Right renal pelvis (tissue), 4 donors: ENCODE results near the gene SAC3D1. TPM values are rescaled to one million over a fixed set of nuclear protein-coding genes. Genes with fewer than 3 reads are reported as not detected.
A peak's percentile ranks its signal among the peaks of the same experiment; 100 is the strongest.
"Not testable (repeated sequence)": the region's sequence is repeated elsewhere in the genome, so short reads cannot be mapped to it uniquely, and the experiment has no call there.

Experiments used
- DNase-seq, 4 donors: peaks; one replicate each; pipeline ENCODE4 v3.0.0-alpha.2; 2013; ENCODE audit warnings: low read depth in 4 of 4, low spot score in 3 of 4, missing footprints in 1 of 4
- polyA plus RNA-seq, 4 donors: library from polyadenylated mRNA; unstranded; fragments of 120-200 nt; gene quantifications; one replicate each; pipeline ENCODE4 v1.2.1, GENCODE V29; 2013; ENCODE audit not compliant: insufficient read length in 4 of 4

The SAC3D1 gene
- polyA plus RNA-seq, 4 donors: 11.6 to 16.2 (median 12.6) TPM

DNA sequence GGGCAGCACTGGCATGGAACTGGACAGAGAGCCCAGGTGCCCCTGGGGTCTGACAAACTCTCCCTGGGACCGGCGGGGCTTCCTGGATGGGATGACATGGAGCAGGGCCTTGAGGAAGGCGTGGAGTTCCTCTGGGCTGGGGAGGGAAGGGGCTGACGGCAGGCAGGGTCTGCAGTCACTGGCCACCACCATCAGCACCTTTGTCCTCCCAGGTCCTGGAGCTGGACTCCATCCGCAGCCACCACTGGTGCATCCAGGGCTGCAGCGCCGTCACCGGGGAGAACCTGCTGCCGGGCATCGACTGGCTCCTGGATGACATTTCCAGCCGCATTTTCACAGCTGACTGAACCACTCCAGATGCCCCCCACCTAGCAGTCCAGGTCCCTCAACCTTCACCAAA lies 19.5 kb upstream of the SAC3D1 start:
- DNase-seq: no peak

DNA sequence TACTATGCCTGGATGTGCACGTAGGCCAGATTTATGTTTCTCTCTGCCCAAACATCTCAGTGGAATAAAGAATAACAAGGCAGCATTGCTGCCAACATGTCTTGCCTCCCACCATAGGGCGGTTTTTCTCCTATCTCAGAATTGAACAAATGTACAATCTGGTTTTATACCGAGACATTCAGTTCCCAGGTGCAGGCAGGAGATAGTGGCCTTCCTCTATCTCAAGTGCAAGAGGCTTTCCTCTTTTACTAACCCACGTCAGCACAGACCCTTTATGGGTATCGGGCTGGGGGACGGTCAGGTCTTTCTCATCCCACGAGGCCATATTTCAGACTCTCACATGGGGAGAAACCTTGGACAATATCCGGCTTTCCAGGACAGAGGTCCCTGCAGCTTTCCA lies 17.5 kb upstream of the SAC3D1 start:
- DNase-seq: not testable (repeated sequence)

DNA sequence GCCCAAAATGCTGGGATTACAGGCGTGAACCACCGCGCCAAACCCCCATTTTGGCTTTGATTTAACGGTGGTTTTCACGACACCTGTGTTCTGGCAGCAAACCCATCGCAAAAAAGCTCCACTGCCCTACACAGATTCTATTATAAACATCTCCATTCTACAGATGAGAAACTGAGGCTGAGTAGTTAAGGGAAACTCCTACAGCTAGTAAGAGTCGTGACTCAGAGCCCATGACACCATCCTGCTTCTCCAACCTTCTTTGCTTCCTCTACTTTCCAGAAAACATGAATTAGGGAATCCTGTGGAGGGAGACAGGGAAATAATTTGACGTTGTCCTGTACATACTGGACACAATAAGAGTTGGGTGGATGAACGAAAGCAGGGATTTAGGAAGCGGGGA lies 14.2 kb upstream of the SAC3D1 start:
- DNase-seq: no peak

DNA sequence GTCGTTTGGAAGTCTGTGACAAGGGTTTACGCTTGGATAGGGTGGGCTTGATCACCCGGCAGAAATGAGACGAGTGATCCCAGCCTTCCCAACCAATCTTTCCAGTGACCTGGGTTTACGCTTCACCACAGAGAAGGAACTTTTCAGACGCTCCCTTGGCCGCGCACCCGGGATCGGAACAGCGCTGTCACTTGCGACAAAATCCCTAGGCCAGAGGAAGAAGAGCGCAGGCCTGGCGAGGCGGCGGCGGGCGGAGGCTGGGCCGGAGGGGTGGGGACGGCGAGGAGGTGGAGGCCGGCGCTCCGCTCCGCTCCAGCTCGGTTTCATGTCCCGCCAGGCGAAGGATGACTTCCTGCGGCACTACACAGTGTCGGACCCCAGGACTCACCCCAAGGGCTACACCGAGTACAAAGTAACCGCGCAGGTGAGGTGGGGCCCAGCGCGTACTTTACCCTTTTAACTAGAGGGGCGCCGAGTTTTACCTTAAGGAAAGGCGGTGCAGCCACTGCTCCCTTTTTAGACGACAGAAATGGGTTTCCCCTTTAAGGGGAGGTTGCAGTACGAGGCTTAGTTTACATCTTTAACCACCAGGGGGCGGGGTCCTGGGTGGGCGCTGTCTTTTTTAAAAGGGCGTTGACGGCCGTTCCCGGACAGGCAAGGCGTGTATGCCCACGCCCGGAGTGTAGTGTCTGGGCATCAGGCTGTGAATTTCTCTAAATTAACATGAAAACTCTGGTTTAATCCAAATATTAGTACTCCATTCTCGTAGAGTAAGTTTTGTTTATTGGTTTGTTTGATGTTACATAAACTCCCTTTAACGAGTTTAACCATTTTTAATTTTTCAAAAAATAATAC lies 13.6 kb upstream of the SAC3D1 start, which contains the start of gene SNX15:
Gene SNX15, plus strand, starts transcription at position 227 of the 855 bp plus-strand sequence. Its CDS starts 99 bp downstream, at position 326.
- peak; percentile 95 to 97 (median 96) for DNase-seq

DNA sequence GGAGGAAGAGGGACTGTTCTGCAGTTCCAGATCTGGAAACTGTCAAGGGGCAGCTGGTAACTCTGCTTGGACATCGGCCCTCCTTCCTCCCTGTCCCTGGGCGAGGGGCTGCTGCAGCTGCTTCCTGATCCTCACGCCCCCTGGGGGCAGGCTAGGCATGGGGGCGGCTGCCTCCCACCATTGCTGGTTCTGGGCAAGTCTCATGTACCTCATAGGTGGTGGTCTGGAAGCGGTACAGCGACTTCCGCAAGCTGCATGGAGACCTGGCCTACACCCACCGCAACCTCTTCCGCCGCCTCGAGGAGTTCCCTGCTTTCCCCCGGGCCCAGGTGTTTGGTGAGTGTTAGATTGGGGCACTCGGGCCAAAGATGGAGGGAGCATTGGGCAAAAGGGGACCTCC lies 8.8 kb upstream of the SAC3D1 start:
- DNase-seq: no peak

DNA sequence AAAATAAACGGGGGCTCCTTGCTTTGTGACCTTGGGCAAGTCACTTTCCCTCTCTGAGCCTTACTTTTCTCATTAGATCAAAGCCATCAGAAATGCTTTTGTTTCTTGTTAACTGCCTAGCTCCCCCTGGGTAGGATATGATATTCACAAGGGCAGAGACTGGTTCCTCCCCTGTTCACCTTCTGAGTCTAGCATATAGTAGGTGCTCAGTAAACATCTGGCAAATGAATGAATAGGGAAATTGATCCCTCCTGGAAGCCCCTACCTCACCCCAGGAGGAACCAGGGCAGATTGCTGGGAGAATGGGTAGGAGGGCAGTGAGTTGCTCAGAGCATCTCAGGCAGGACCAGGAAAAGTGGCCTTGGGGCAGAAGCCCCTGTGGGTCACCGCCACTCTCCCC lies 6.6 kb upstream of the SAC3D1 start:
- no peak for DNase-seq

DNA sequence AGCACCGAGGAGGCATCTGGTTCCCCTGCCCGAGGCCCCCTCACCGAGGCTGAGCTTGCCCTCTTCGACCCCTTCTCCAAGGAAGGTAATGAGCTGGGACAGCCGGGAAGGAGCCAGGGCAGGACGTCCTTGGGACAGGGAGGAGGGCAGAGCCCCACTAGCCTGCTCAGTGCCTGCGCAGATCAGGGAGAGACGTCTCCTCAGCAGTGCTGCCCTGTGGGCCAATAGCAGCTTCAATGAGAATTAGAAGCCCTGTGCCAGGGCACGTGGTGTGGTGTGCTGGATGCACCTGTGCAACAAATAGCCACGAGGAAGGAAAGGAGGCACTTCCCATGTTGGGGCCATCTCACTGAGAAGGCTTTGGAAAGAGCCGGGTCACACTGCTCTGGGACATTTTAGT lies 5.4 kb upstream of the SAC3D1 start:
- DNase-seq: no peak

DNA sequence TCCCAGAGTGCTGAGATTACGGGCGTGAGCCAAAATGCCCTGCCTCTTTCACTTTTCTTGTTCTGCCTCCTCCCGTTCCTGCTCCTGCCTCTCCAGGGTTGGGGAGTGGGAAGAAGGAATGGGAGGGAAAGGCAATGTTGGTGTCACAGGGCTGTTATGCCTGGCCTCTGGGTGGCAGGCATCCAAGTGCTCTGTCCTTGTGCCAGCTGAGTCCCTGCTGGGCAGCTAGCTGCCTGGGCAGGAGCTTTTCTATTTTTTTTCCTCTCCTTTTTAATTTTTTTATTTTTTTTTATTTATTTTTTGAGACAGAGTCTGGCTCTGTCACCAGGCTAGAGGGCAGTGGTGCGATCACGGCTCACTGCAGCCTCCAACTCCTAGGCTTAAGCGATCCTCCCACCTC lies 4.1 kb upstream of the SAC3D1 start:
- DNase-seq: no peak

DNA sequence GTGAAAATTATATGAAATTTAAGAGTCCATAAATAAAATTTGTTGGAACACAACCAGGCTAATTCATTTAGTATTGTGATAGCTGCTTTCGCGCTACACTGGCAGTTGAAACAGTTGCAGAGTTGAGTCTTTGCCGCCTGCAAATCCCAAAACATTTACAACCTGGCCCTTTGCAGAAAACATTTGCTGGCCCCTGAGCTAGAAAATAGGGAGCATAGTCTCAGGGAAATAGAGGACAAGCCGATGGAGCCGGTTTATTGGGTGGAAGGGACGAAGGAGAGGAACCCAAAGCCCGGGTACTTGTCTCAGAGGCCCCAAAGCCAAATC lies 527 bp upstream of the SAC3D1 start:
- no peak for DNase-seq

DNA sequence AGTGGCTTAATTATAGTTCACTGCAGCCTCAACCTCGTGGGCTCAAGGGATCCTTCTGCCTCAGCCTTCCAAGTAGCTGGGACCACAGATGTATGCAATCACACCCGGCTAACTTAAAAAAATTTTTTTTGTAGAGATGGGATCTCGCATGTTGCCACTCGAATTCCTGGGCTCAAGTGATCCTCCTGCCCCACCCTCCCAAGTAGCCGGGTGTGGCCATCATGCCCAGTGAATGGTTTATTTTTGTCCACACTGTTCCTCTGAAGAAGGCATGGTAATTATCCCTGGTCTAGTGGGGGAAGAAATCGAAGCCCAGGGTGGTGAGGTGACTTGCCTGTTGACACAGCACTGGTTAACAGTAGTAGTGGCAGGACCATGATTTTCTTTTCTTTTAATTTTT lies 1.9 kb downstream of the SAC3D1 start:
- no peak for DNase-seq

DNA sequence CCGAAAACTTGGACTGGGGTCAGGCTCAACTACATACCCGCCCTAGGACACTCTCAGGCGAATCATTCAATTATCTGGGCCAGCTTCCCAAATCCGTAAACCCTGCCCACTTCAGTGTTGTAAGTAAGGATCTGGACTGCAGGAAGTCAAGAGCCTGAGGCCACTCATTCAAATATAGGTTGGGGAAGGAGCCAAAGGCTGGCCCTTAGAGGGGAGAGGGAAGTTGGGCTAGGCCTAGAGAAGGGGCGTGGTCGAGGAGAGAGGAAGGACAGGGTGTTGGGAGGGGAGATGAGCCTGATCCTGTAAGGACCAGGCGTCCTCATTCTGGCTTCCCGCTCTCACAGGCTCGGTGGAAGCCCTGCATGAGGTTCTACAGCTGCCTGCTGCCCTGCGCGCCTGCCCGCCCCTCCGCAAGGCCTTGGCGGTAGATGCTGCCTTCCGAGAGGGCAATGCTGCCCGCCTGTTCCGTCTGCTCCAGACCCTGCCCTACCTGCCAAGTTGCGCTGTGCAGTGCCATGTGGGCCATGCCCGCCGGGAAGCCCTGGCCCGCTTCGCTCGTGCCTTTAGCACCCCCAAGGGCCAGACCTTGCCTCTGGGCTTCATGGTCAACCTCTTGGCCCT lies 3.0 kb downstream of the SAC3D1 start:
- no peak for DNase-seq

DNA sequence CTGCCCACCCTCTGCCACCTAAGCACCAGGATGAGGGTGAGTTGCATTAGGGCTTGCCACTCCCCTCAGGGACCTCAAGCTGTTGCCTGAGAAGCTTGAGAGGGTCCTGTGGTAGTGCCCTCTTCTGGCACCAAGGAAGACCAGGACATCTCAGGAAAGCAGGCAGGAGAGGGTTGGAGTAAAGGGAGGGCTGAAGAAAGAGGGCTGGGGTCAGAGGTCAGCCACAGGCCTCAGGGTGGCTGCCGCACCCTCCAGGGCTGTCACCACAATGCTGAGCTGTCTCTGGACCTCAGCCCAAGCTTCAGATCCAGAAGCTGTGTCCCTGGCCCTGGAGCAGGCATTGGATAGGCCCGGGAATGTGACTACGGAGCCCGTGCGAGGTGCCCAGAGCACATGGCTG lies 4.1 kb downstream of the SAC3D1 start:
- DNase-seq: no peak

DNA sequence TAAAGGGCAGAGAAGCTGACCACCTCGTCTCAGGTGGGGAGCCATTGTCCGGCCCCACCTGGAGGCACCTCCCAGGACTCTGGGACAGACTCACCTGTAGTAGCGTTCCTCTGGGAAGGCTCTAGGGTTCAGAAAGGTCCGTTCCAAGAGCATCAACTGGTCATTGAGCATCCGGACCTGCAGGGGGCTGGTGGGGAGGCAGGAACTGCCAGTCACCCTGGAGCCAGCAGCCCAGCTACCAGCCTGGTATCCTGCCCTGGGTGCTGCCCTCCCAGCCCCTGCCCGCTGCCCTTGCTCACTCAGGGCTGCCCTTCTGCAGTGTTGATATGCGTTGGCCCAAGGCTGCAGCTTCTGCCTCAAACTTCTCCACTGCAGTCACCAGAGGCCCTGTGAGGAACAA lies 4.7 kb downstream of the SAC3D1 start:
- no peak for DNase-seq

DNA sequence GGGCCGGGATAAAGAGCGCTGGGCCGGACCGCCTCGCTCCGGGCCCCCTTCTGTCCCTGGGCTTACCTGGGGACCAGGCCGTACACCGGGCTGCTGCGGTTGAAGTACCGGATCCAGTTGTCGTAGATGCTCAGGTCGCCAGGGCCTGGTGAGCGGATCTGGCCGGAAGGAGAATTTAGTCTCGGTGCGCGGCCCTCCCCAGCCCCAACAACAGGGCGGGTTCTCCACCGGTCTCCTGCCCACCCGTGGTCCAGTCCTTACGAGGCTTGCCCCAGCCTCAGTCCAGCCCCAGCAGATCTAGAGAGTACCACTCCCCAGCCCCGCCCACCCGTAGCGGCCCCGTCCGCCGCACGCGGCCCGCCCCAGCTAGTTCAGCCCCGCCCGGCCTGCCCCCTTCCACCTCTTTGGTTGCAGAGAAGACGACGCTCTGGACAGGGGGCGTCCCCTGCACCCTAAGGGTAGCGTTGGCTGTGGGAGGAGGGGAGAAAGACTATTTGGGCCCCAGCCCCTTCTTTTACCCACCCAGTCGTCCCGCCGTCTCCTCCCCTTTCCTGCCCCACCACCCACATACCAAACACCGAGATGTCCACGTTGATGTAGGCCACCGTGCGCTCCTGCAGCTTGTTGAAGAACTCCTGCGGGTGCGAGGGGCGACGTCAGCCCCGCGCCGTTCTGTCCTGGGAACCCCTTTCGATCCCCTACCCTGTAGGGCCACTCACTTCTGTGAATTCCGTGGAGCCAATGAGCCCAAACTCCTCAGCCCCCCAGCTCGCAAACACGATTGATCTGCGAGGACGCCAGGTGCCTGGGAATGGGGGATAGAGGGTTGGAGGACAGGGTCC lies 6.8 kb downstream of the SAC3D1 start:
- no peak for DNase-seq

DNA sequence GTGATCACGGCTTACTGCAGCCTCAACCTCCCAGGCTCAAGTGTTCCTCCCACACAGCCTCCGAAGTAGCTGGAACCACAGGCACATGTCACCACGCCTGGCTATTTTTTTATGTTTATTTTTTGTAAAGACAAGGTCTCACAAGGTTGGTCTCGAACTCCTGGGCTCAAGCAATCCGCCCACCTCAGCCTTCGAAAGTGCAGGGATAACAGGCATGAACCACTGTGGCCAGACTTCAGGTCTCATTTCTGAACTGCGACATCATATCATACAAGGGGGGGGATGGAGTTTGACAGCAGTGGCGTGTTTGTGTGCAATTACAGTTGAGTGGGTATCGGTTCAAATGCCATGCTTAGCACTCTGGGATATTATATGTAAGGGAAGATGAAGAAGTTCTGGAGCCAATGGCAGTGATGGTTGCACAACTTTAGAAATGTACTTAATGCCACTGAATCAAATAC lies 10.4 kb downstream of the SAC3D1 start:
- no peak for DNase-seq

DNA sequence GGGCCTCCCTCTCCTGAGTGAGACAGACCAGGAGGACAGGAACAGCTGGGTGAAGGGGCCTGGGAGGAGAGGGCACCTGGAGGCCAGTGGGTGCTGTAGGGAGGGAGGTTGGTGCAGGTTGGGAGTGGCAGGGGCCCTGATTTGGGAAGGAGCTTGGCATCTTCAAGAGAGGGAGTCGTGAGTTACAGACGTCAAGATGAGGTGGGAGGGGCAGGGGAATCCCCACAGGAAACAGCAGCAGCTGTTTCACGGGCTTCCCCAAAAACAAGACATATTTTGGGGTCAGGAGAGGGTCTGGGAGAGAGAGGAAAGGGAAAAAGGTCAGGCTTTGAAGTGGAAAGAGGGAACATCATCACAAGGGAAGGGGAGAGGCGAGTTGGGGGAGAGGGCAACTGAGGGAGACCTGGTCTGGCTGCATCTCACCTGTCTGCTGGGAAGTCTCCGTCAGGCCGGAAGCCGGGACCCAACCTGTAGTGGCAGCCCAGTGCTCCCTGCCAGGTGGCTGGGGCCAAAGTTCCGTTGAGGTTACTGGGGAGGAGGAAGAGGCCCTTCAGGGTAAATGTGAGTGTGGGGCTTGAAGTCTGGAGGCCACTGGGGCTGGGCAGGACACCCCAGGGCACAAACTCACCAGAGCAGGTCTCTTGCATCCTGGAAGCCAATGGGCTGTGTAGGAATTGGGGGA lies 13.0 kb downstream of the SAC3D1 start:
- DNase-seq: no peak

DNA sequence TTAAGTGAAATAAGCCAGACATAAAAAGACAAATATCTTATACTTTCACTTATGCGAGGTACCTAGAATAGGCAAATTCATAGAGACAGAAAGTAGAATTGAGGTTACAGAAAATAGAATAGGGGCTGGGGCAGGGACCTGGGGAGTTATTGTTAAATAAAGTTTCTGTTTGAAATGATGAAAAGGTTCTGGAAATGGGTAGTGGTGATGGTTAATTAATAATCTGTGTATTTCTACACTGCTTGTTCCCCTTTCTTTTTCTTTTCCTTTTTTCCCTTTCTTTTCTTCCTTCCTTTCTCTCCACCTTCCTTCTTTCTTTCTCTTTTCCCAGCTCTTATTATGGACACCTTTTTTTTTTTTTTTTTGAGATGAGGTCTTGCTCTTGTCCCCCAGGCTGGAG lies 14.5 kb downstream of the SAC3D1 start:
- DNase-seq: no peak

DNA sequence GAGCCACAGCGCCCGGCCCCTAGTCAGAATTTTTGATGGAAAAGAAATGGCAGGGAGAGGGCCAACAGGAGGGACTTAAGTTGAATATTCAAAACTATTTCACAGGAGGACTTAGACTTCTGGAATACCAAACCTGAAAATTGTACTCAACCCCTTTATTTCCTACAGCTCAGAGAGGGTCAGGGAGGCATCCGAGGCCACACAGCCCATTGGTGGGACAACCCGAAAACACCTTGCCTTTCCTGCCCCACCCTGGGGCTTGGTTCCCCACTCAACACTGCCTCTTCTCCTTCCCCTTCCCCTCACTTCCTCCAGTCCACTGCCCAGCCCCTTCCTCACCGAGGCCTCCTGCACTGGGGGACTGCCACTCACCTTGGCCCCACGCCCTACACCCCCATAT lies 16.0 kb downstream of the SAC3D1 start:
- no peak for DNase-seq

DNA sequence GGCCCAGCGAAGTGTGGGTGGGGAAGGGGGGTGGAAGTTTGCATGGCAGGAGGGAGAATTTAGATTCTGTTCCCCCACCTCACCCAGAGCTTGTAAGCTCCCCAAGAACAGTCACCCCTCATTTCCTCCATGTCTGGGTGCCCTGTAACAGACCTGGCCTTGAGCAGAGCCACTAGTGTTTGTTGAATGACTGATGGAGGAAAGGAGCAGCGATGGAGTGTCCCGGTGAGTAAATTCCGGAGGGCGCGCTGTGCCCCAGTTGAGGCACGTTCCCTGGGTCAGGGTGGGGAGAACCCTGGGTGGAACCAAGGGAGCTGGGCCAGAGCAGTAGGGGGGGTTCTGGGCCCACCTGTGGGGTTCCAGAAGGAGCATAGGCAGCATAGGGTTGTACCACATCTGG lies 16.5 kb downstream of the SAC3D1 start:
- DNase-seq: no peak

DNA sequence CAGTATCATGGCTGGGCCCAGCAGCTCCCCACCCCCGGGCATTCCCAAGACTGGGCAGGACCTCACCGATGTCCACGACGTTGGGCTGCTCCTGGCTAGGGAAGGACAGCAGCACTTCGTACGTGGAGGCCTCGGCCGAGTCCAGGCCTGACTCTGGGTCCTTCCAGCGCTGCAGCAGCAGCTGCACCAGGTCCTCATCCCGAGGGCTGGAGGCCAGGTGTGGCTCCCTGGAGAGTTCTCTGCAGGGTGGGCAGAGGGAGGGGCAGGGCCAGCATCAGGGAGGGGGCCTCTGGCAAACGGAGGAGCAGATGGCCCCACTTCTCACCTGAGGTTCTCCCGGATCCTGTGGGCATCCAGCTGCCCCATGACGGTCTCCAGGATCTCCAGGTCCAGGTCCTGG lies 17.0 kb downstream of the SAC3D1 start:
- no peak for DNase-seq
